G401 (cell line): ENCODE results near the gene RWDD2A. TPM values are rescaled to one million over a fixed set of nuclear protein-coding genes. Genes with fewer than 3 reads are reported as not detected.
A peak's percentile ranks its signal among the peaks of the same experiment; 100 is the strongest.

Experiments used
- DNase-seq: peaks from one replicate; pipeline ENCODE4 v3.0.0-alpha.2; 2015; ENCODE audit warnings: low spot score
- in situ Hi-C: cut with HindIII; loops from 2 replicates; pipeline ENCODE4 v1.10.0; 2016; ENCODE audit warnings: low sequenced_read_pairs, mixed read lengths
- total RNA-seq: library from RNA; depleted of rRNA; stranded (reverse); fragments of >200 nt; shearing (Covaris generic); gene quantifications from 2 replicates; pipeline ENCODE4 v1.2.3, GENCODE V29; 2014

The RWDD2A gene
- total RNA-seq, 1 experiment from 2014 or later, result 3.9 TPM

DNA sequence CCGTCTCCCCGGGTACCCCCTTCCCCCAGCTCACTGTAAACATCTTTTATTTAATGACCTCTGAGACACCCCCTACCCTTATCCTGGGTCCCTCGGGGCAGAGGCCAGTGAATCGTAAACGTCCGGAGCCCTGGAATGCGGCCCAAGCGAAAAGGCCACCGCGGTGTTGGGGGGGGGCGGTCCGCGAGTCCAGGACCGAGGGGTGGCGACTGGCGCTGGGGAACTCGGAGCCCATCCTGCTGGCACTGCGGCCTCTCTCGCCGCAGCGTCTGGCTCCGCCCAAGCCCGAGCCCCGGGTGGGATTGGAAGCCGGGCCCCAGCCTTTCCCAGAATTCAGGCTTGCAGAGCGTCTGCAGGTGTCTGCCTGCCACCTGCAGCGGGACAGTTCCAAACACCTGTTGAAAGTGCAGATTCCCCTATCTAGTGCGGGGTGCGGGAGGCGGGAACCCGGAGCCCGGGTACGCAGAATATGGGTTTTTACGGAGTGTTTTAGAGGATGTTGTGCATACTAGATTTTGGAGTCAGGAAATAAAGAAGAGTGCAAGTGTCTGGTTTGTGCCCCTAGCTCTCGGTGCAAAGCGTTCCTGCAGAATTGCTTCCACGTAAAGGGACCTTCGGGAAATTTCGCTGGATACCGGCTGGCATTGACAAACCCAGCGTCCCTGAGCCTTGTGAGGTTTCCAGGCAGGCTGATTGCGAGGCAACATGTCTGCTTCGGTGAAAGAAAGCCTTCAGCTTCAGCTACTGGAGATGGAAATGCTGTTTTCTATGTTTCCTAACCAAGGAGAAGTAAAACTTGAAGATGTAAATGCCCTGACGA is 800 bp downstream of the RWDD2A start:
- peak; percentile 76 for DNase-seq
- in situ Hi-C loops, result no loop called here

DNA sequence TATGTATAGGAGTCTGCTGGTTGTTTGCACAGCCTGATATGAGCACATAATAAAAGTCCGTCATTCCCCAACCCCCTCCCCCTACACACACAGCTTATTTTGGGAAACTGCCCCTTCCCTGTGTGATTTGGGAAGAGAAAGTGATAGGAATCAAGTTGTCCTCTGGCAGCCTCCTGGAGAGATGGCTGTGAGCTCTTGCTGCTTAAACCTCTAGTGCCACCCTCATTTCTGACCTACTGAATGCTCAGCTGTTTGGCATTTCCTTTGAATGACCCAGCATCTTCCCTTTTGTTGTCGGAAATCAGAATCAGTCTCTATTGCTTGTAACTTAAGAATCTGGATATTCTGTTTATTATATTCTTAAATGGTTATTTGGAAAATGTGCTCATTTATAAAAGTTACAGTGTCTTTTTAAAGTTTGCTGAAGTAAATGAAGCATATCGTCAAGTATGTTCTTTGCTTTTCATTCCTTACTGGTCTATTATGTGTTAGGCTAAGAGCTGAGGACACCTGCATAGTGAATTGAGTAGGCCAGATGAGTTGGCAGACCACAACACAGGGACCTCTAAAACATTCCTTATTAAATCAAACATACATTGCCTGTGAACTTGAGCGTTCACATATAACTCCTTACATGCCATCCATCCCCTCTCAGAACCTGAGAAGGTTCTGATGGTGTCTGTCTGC is 5.5 kb downstream of the RWDD2A start:
- in situ Hi-C loops, result no loop called here
- no peak for DNase-seq

DNA sequence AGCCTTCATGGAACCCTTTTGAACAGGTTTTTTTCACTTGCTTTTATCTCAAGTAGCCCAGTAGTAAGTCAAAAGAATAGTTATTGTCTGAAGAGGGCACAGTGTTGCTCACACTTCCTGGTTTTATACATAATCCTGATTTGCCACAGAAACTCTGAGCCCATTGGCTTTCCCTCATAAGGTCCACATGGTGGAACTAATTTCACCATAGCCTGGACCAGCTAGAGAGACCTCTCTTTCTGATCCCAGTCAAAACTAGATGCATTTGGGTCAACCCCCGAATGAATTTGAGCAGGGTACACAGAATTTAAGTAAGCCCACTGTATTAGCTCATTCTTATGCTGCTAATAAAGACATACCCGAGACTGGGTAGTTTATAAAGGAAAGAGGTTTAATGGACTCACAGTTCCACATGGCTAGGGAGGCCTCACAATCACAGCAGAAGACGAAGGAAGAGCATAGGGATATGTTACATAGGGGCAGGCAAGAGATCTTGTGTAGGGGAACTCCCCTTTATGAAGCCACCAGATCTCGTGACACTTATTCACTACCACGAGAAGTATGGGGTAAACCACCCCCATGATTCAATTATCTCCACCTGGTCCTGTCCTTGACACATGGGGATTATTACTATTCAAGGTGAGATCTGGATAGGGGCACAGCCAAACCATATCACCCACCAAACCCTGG is 6.2 kb downstream of the RWDD2A start:
- in situ Hi-C loops, result no loop called here
- DNase-seq, result no peak

DNA sequence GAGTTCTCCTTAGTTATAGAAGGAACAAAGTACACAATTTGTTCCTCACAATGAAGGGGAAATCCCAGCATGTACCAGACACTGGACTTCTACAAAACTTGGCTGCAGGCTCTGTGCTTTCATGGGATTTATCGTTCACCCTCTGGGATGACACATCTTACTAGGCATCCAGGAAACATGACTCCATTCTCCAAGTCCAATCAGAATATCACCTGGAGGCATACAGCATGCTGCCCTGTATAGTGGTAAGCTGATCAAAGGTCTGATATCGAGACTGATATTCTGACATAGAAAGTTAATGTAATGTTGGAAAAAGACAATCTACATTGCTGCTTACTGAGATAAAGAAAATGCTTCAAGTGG is 6.7 kb downstream of the RWDD2A start:
- no peak for DNase-seq
- in situ Hi-C loops, result loop anchor here (25.0 kb wide), 1 partner anchor 312 kb away; the partner anchor contains the start of gene PRSS35

DNA sequence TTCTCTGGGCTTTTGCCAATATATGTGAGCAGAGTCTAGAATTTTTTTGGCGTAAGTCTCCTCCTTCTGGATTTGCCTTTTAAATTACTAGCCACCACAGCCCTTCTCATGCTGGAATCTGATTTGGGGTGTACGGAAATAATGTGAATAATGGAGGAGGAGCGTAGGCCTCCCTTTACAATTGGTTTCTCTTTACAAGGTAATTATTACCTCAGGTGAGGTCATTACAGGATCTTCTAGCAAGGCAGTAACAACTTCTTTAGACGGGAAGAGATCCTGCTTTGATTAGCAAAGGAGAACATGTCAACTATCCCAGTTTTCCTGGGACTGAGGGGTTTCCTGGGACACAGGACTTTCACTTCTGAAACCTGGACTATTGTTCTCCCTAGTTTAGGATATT is 8.9 kb downstream of the RWDD2A start:
- in situ Hi-C loops, result loop anchor here (25.0 kb wide), 1 partner anchor 310 kb away; the partner anchor contains the start of gene PRSS35
- no peak for DNase-seq

DNA sequence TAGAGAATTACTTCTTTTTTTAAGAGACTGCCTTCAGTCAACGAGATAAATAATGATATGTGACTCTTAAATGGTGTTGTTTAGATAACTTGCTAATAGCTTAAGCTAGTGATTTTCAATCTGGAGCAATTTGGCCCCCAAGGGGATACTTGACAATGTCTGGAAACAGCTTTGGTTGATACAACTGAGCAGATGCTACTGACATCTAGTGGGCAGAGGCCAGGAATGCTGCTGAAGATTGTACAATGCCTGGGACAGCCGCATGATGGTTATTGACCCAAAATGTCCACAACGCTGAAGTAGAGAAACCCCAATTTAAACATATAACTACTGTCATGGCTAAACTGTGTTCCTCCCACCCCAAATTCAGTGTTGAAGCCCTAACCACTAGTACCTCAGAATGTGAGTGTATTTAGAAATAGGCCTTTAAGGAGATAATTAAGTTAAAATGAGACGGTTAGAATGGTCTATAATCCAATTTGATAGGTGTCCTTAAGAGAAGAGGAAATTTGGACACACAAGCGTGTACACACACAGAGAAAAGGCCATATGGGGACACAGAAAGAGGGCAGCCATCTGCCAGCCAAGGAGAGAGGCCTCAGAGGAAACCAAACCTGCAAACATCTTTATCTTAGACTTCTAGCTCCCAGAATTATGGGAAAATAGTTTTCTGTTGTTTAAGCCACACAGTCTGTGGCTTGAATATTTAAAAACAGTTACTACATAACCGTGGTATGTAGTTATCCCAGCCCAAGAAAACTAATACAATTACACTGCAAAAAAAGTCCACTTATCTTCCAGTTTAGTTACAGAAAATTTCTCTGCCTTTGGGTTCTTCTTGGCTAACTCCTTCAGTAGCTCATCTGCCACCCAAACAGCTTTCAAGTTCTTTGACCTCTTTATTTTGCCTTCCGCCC is 22.2 kb downstream of the RWDD2A start:
- in situ Hi-C loops, result loop anchor here (25.0 kb wide), 1 partner anchor 297 kb away; the partner anchor contains the start of gene PRSS35
- peak; percentile 90 for DNase-seq

DNA sequence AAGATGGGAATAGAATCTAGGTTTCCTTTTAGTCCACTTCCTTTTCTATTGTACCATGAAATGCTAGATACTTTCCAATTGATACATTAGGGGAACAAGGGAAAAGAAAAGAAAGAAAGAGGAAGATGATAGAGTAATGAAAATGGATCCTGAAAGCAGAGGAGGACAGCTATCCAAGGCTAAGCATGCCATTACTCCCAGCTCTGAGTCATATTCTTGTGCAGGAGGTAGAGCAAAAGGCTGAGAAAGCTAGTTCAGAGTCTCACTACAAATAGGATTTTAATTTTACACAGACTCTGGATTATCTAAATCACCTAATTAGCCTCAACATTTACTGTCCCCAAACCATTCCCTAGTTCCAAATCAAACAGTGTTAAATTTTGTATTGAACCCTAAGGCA is 23.6 kb downstream of the RWDD2A start:
- in situ Hi-C loops, result loop anchor here (25.0 kb wide), 1 partner anchor 295 kb away; the partner anchor contains the start of gene PRSS35
- no peak for DNase-seq

DNA sequence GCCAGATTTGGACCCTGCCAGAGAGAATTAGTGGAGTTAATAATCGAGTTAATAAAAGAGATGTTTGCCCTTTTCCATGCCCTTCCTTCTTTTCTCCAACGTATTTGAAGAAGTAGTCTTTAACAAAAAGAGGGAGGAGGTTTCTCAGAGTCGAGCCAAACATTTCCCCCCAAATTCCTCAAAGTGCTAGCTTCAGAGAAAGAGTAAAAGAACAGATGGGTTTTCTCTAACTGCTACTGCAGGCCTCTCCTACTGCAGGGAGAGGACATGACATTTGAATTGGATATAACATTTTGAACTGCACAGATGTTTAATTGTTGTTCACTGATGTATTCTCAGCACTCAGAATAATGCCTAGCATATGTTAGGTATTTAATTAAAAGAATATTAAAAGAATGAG is 25.5 kb downstream of the RWDD2A start:
- in situ Hi-C loops, result loop anchor here (25.0 kb wide), 1 partner anchor 294 kb away; the partner anchor contains the start of gene PRSS35
- no peak for DNase-seq

DNA sequence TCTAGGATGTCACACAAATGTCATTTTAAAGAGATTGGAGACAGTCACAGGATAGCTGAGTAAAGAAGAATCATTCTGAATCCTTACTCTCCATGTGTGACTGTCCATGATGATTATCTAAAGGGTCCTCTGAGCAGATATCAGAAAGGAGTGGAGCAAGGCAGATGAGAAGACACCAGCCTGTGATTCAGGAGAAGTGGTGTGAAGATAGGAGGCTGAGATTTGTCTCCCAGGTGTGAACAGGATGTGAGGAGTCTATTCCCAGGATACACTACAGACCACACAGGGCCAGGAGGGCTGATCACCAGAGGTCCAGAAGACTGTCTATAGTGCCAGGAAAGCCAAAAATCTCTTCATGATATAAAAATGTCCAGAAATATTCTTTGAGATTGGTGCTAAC is 27.0 kb downstream of the RWDD2A start:
- in situ Hi-C loops, result loop anchor here (25.0 kb wide), 1 partner anchor 292 kb away; the partner anchor contains the start of gene PRSS35

DNA sequence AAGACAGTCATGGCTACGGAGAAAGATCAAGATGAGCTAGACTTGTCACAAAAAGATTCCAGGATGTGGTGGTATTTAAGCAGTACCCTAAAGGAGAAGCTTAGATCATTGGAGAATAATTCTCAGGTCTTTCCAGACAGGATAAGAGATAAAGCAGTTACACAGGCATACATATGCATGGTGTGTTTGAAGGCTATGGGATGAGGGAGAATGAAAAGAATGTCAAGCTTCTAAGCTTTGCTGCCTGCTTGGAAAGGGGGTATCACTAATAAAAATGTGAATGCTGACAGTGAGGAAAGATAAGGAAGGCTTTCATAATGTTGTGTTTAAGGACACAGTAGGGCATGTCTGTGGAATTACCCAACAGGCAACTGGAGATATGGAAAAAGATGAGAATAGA is 28.1 kb downstream of the RWDD2A start:
- no peak for DNase-seq
- in situ Hi-C loops, result loop anchor here (25.0 kb wide), 1 partner anchor 291 kb away; the partner anchor contains the start of gene PRSS35

More for the DNA sequence above, 27.0 kb downstream of the RWDD2A start:
- no peak for DNase-seq

DNA sequence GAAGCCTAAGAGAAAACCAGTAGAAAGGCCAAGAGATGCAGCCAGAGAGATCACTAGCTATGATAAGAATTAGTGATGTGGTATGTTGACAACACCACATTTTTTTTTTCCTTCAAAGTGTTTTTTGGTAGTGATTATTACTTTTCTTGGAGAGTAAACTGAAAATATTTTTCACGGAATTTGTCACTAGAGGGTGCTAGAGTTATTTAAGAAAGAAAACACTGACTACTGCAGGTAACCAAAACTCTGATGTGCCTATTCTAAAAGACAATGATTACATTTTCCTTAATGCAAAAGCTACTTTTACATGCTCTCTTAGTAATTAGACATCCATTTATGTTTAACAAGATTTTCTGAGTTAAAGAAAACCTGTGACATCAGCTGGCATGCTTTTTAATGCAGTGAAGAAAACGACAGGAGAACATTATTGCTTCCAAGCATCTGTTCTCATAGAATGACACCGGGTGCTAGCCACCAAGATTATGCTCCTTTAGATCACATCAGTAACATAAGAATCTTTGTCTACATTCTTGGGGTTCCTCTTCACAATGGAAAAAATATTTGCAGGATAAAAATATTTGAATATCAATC is 28.8 kb downstream of the RWDD2A start:
- in situ Hi-C loops, result loop anchor here (25.0 kb wide), 1 partner anchor 290 kb away; the partner anchor contains the start of gene PRSS35
- DNase-seq, result peak; percentile 64

DNA sequence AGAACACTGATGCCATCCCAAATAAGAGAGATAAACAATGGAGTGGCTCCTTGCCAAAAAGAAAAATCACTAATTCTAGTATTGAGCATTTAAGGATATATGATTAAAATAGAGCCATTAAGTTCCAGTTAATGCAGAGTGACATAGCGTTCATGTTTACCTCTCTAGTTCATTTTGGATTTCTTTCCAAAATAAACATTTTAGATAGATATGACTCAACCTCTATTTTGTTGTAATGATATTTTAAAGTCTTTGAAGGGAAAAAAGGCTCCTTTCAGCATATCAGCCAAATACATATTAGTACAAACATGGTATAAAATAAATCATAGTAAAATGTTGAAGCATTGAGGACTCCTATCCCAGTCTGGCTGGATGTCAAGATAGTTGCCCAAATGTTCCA is 33.4 kb downstream of the RWDD2A start:
- in situ Hi-C loops, result no loop called here
- DNase-seq, result no peak

DNA sequence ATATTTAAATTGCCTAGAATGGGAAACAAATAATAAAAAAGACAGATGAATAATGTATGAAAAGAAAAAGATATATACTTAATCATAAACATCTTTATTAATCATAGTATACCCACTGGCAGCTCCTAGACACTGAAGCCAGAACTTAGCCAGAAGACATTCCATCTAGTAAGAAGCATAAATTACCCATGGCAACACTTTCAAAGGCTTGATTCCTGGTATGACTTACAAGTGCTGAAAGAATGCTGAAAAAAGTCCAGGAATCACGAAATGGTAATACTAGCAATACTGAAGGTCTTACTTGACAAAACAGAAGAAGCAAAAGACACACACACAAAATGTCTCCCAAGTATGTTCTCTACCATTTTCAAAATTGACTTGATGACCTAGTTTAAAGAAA is 38.0 kb downstream of the RWDD2A start:
- in situ Hi-C loops, result no loop called here
- DNase-seq, result no peak

DNA sequence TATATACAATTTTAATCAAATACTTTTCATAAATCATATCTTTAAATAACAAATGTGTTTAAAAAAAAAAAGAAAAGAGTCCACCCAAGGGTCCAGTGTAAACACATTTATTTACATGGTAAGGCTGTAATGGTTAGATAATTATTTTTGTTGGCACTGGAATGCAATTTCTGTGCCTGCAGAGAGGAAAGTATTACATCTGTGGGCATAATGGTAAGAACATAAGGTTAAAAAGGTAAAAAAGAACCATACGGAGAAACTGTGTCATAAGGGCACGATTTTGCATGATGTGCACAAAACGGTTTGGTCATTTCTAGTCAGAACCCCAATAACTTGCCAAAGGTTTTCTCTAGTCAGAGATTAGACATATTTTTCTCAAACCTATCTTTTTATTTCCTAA is 54.3 kb downstream of the RWDD2A start:
- in situ Hi-C loops, result no loop called here
- DNase-seq, result no peak
